NCI-H82 treated with DMSO at 0.1 percent for 48 hours (cell line): ENCODE data around the gene CELA3A.
"Not testable (repeated sequence)": the region's sequence is repeated elsewhere in the genome, so short reads cannot be mapped to it uniquely, and the experiment has no call there.

ENCODE experiments used
- DNase-seq: peaks from one replicate; lab custom pipeline; 2025; ENCODE audit not compliant: unreplicated experiment; lab: John Stamatoyannopoulos, UW

CELA3A gene

DNA sequence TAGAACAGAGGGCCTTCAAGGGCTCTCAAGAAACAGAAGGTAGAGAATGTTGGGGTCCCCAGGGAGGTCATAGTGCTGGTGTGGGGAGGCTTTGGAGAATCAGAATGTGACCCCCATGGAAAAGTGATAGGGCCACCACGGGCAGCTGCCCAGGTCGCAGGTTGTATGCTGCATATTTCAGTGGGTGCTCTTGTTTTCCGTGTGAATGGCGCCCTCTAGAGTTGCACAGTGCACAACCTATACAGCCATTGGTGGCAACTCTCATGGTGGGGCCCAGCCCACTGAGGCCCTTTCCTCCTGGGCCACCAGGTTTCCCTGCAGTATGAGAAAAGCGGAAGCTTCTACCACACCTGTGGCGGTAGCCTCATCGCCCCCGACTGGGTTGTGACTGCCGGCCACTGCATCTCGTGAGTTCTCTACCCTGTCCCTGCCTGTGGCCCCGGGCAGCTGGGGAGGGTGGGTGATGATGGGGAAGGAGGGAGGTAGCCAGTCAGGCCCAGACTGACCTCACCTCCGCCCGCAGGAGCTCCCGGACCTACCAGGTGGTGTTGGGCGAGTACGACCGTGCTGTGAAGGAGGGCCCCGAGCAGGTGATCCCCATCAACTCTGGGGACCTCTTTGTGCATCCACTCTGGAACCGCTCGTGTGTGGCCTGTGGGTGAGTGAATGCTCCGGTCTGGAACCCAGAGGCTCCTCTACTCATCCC is 20.8 kb upstream of the CELA3A start:
- not testable (repeated sequence) for DNase-seq

GRCh38 chr1:21981253-21981652 is 20.2 kb upstream of the CELA3A start:
- not testable (repeated sequence) for DNase-seq

DNA sequence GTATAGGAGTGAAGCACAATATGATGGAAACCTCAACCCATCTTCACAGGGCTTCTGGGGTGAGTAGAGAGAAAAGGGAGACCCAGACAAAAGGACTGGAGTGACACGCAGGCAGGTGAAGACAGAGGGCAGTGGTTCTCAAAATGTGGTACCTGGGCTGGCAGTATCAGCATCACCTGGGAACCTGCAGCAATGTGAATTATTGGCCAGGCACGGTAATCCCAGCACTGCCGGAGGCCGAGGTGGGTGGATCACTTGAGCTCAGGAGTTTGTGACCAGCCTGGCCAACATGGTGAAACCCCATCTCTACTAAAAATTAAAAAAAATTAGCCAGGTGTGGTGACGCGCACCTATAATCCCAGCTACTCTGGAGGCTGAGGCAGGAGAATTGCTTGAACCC is 19.3 kb upstream of the CELA3A start:
- DNase-seq, result not testable (repeated sequence)

- DNase-seq, result not testable (repeated sequence)
Observed at GRCh38 chr1:21983539-21983938, 17.9 kb upstream of the CELA3A start.

- not testable (repeated sequence) for DNase-seq
Observed at GRCh38 chr1:21985893-21986292, 15.6 kb upstream of the CELA3A start.

- not testable (repeated sequence) for DNase-seq
Observed at GRCh38 chr1:21986386-21986785, 15.1 kb upstream of the CELA3A start.

GRCh38 chr1:21989672-21990393 is 11.6 kb upstream of the CELA3A start:
- DNase-seq, result not testable (repeated sequence)

DNA sequence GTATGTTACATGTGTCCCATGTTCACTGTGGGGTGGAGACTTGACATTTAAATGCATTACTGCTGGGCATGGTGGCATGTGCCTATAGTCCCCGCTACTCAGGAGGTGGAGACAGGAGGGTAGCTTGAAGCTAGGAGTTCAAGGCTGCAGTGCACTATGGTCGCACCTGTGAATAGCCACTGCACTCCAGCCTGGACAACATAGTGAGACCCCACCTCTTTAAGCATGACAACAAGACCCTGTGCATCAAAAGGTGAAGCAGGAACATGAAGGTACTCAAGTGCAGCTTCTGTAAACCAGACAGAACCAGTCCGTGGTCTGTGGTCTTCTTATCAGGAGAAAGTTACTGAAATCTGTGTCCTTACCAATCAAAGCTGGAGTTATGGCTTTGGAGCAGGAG is 9.3 kb upstream of the CELA3A start:
- DNase-seq, result not testable (repeated sequence)

GRCh38 chr1:21994716-21995115 is 6.7 kb upstream of the CELA3A start:
- not testable (repeated sequence) for DNase-seq

DNA sequence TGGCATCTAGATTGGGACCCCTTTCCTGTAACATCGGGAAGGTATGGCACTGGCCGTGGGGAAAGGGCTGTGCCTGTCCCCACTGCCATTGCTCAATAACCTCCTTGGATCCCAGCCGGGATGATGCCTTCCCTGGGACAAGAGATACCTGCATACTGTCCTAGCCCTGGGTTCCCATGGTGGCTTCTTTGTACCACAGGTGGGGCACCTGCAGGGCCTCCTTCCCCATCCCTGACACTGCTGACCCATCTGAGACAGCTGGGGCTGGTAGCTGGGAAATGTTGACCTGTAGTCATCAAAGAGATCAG is 4.8 kb upstream of the CELA3A start:
- DNase-seq, result not testable (repeated sequence)

- not testable (repeated sequence) for DNase-seq
Observed at GRCh38 chr1:21997891-21998623, 3.4 kb upstream of the CELA3A start.

GRCh38 chr1:21998624-21999294 is 2.7 kb upstream of the CELA3A start:
- not testable (repeated sequence) for DNase-seq

DNA sequence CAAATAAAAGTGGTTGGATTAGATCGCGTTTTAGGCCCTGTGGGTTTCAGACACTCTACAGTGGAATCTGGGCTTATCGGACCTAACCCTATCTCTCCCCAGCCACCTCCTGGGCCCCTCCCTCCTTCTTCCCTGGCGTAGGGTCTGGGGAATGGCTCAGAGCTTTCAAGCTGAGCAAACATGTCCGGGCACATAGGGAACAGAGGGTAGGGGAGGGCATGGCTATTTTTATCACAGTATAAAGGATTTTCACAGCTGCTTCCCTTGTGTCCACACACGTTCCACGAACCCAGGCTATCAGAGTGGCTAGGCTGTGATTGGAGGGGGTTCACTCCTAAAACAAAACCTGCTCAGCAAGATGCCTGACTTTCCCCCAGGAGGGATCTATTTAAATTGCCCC is 1.8 kb upstream of the CELA3A start:
- not testable (repeated sequence) for DNase-seq

GRCh38 chr1:22002461-22002860 is 1.0 kb downstream of the CELA3A start:
- DNase-seq, result not testable (repeated sequence)

- DNase-seq, result not testable (repeated sequence)
Observed at GRCh38 chr1:22002875-22003274, 1.4 kb downstream of the CELA3A start.

- DNase-seq, result not testable (repeated sequence)
Observed at GRCh38 chr1:22003959-22004358, 2.5 kb downstream of the CELA3A start.

DNA sequence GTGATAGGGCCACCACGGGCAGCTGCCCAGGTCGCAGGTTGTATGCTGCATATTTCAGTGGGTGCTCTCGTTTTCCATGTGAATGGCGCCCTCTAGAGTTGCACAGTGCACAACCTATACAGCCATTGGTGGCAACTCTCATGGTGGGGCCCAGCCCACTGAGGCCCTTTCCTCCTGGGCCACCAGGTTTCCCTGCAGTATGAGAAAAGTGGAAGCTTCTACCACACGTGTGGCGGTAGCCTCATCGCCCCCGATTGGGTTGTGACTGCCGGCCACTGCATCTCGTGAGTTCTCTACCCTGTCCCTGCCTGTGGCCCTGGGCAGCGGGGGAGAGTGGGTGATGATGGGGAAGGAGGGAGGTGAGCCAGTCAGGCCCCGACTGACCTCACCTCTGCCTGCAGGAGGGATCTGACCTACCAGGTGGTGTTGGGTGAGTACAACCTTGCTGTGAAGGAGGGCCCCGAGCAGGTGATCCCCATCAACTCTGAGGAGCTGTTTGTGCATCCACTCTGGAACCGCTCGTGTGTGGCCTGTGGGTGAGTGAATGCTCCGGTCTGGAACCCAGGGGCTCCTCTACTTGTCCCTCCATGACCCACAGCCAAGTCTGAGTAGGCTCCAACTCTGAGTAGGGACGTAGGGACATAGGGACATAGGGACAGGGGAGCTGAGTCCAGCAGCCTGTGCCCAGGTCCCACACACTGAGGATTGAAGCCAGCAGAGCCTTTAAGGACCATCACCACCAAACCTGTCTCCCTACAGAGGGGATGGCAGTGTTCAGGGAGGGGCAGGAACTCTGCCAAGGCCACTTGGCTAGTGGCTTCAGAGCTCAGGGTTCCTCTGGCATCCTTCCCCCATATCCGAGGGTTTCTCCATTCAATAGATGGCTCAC is 4.0 kb downstream of the CELA3A start:
- DNase-seq, result not testable (repeated sequence)

- not testable (repeated sequence) for DNase-seq
Observed at GRCh38 chr1:22006736-22007135, 5.3 kb downstream of the CELA3A start.

DNA sequence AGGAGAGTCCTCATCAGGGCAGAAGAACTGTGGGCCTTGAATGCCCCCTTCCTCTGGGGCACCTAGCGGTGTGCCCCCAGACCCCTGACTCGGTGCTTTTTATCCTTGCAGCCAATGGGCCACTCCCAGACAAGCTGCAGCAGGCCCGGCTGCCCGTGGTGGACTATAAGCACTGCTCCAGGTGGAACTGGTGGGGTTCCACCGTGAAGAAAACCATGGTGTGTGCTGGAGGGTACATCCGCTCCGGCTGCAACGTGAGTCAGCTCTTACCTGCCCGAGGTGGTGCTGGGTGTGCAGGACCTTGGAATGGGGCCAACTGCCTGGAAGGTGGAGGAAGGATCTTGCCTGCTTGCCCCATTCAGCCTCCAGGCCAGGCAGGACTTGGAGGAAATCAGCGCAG is 5.8 kb downstream of the CELA3A start:
- not testable (repeated sequence) for DNase-seq

DNA sequence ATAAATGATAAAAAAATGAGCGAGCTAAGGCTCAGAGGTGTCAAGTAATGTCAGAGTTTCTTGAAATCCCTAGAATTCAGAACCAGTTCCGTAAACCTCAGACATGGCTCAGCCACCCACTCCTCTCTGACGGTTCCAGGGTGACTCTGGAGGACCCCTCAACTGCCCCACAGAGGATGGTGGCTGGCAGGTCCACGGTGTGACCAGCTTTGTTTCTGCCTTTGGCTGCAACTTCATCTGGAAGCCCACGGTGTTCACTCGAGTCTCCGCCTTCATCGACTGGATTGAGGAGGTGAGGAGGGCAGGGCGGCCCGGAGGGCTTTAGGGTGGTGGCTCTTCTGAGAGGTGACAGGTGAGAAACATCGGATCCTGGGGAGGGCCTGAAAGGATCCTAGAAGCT is 8.1 kb downstream of the CELA3A start:
- not testable (repeated sequence) for DNase-seq
